ENCODE measurements around the gene HSD3B7.
A peak's percentile ranks its signal among the peaks of the same experiment; 100 is the strongest.

The HSD3B7 gene

GRCh38 chr16:30980434-30980833 lies 4.6 kb upstream of the HSD3B7 start:
- POLR2A ChIA-PET: no interaction called here
- no peak overlapping the region for H3K4me3 ChIP-seq (ENCODE audit: low read depth, low read length)
- no peak overlapping the region for H3K27ac ChIP-seq (ENCODE audit: extremely low read depth, low read depth, low read length)
- H3K9me3 ChIP-seq (ENCODE audit: control insufficient read depth, insufficient read depth, low read depth, low read length): no peaks in the 10 kb centered on the region
- 0 out of 2 replicates have a peak, but pooled peaks have one; percentile 19 for TF ChIP-seq ZNF600 (tag by site-specific recombination; IDR thresholded peaks at IDR 0.05)
- peak; percentile 54; the same call in 1 of the 2 replicates for TF ChIP-seq KLF1 (tag by site-specific recombination; IDR thresholded peaks at IDR 0.05)
- no peak for TF ChIP-seq ZNF311 (tag by site-specific recombination; IDR thresholded peaks at IDR 0.05; ENCODE audit: borderline replicate concordance)
- CTCF ChIA-PET: no interaction called here
- H3K36me3 ChIP-seq (ENCODE audit: control insufficient read depth in 2 of 2, insufficient read depth in 1 of 2, low read length in 2 of 2): peaks cover 11 to 96% of the 10 kb centered on the region in 2 experiments; a peak in 2 of 3 replicates
- H3K4me1 ChIP-seq (ENCODE audit: control insufficient read depth, insufficient read depth, low read length): no peaks in the 10 kb centered on the region

GRCh38 chr16:30980959-30981358 lies 4.0 kb upstream of the HSD3B7 start:
- no peak for TF ChIP-seq ZNF280D (tag by site-specific recombination; IDR thresholded peaks at IDR 0.05)
- no peak for TF ChIP-seq ZNF155 (tag by site-specific recombination; IDR thresholded peaks at IDR 0.05)
- no peak for TF ChIP-seq ZNF558 (tag by site-specific recombination; IDR thresholded peaks at IDR 0.05)
- no peak for TF ChIP-seq ZNF214 (tag by site-specific recombination; IDR thresholded peaks at IDR 0.05; ENCODE audit: borderline replicate concordance)
- no peak for TF ChIP-seq ZNF530 (tag by site-specific recombination; IDR thresholded peaks at IDR 0.05; ENCODE audit: low read depth)
- no peak for TF ChIP-seq ZNF311 (tag by site-specific recombination; IDR thresholded peaks at IDR 0.05; ENCODE audit: borderline replicate concordance)
- no peak for TF ChIP-seq ZBTB17 (tag by site-specific recombination; IDR thresholded peaks at IDR 0.05)
- TF ChIP-seq SP3 (tag by site-specific recombination; IDR thresholded peaks at IDR 0.05): no peak
- no peak for TF ChIP-seq ZNF112 (tag by site-specific recombination; IDR thresholded peaks at IDR 0.05)
- TF ChIP-seq ZXDB (tag by site-specific recombination; IDR thresholded peaks at IDR 0.05): no peak
- TF ChIP-seq ZNF843 (tag by site-specific recombination; IDR thresholded peaks at IDR 0.05): no peak
- no peak for TF ChIP-seq ZNF239 (tag by site-specific recombination; IDR thresholded peaks at IDR 0.05)
- no peak for TF ChIP-seq ZNF26 (tag by site-specific recombination; IDR thresholded peaks at IDR 0.05)
- TF ChIP-seq ZNF513 (tag by site-specific recombination; IDR thresholded peaks at IDR 0.05): no peak
- CTCF ChIA-PET: interaction anchor here (0.6 kb wide), 1 partner anchor 950 kb away, joined by 3 read pairs; the partner anchor contains the start of gene TLCD3B
- POLR2A ChIA-PET: interaction anchor here (0.5 kb wide), 1 partner anchor 1100 kb away, joined by 3 read pairs; no protein-coding TSS in a partner anchor
- Histone ChIP-seq H3K4me3 (ENCODE audit: low read depth, low read length) (no peak overlapping the region), H3K9me3 (ENCODE audit: control insufficient read depth, insufficient read depth, low read depth, low read length) (no peaks in the 10 kb centered on the region), H3K27ac (ENCODE audit: extremely low read depth, low read depth, low read length) (no peak overlapping the region), H3K4me1 (ENCODE audit: control insufficient read depth, insufficient read depth, low read length) (no peaks in the 10 kb centered on the region), H3K36me3 (ENCODE audit: control insufficient read depth in 2 of 2, insufficient read depth in 1 of 2, low read length in 2 of 2) (peaks cover 5 to 96% of the 10 kb centered on the region in 2 experiments; a peak in 2 of 3 replicates)
